SK-N-SH treated with all-trans-retinoic acid at 6 μM for 48 hours (cell line): ENCODE data around the gene TTPAL.
A peak's percentile ranks its signal among the peaks of the same experiment; 100 is the strongest.

Source experiments
- ATAC-seq: fragments of 200-7000 bp; cut with Tn5 transposase; 3 replicates; pipeline ENCODE4 v1.9.1; 2020; ENCODE audit warnings: mild to moderate bottlenecking, moderate library complexity
- ARNTL ChIP-seq: fragments of 450-650 bp; formaldehyde crosslinking; IDR thresholded peaks from 2 replicates; pipeline ENCODE4 v1.5.0; 2020; ENCODE audit warnings: low read depth, mild to moderate bottlenecking, moderate library complexity, borderline replicate concordance
- BACH2 ChIP-seq: fragments of 250-450 bp; sonication (Bioruptor Pico); IDR thresholded peaks from 2 replicates; pipeline ENCODE4 v1.9.0; 2021; ENCODE audit warnings: mild to moderate bottlenecking, borderline replicate concordance
- CSDC2 ChIP-seq: fragments of 250-450 bp; sonication (Bioruptor Pico); IDR thresholded peaks from 2 replicates; pipeline ENCODE4 v1.5.0; 2020; ENCODE audit warnings: mild to moderate bottlenecking, moderate library complexity
- CSRNP3 ChIP-seq: fragments of 250-450 bp; sonication (Bioruptor Pico); IDR thresholded peaks from 2 replicates; pipeline ENCODE4 v1.5.1; 2021; ENCODE audit warnings: mild to moderate bottlenecking, moderate library complexity
- ESRRG ChIP-seq: fragments of 250-450 bp; sonication (Bioruptor Pico); IDR thresholded peaks from 2 replicates; pipeline ENCODE4 v1.6.1; 2021; ENCODE audit warnings: mild to moderate bottlenecking
- GLIS3 ChIP-seq: fragments of 250-450 bp; sonication (Bioruptor Pico); IDR thresholded peaks from 2 replicates; pipeline ENCODE4 v1.5.0; 2020; ENCODE audit warnings: mild to moderate bottlenecking, moderate library complexity
- ISL1 ChIP-seq: fragments of 250-450 bp; sonication (Bioruptor Pico); IDR thresholded peaks from 2 replicates; pipeline ENCODE4 v2.1.2; 2022; ENCODE audit warnings: mild to moderate bottlenecking, moderate library complexity
- OSR1 ChIP-seq: fragments of 250-450 bp; sonication (Bioruptor Pico); IDR thresholded peaks from 2 replicates; pipeline ENCODE4 v1.8.0; 2022; ENCODE audit warnings: moderate library complexity, mild to moderate bottlenecking, inconsistent platforms
- PATZ1 ChIP-seq: fragments of 250-450 bp; sonication (Bioruptor Pico); IDR thresholded peaks from 2 replicates; pipeline ENCODE4 v1.8.0; 2020; ENCODE audit warnings: mild to moderate bottlenecking, moderate library complexity, borderline replicate concordance
- POU6F1 ChIP-seq: fragments of 250-450 bp; sonication (Bioruptor Pico); IDR thresholded peaks from 2 replicates; pipeline ENCODE4 v1.8.0; 2021; ENCODE audit warnings: low read depth, mild to moderate bottlenecking, moderate library complexity, borderline replicate concordance
- RARB ChIP-seq: fragments of 250-450 bp; sonication (Bioruptor Pico); IDR thresholded peaks from 2 replicates; pipeline ENCODE4 v1.8.0; 2021; ENCODE audit warnings: mild to moderate bottlenecking, moderate library complexity
- SNAI2 ChIP-seq: fragments of 250-450 bp; sonication (Bioruptor Pico); IDR thresholded peaks from 2 replicates; pipeline ENCODE4 v1.5.0; 2020; ENCODE audit warnings: mild to moderate bottlenecking, moderate library complexity
- TCF4 ChIP-seq: fragments of 250-450 bp; sonication (Bioruptor Pico); IDR thresholded peaks from 2 replicates; pipeline ENCODE4 v1.8.0; 2021; ENCODE audit warnings: mild to moderate bottlenecking, moderate library complexity, borderline replicate concordance
- TOX ChIP-seq: fragments of 250-450 bp; sonication (Bioruptor Pico); IDR thresholded peaks from 2 replicates; pipeline ENCODE4 v1.8.0; 2021; ENCODE audit warnings: mild to moderate bottlenecking, moderate library complexity, borderline replicate concordance
- TSHZ2 ChIP-seq: fragments of 250-450 bp; sonication (Bioruptor Pico); IDR thresholded peaks from 2 replicates; pipeline ENCODE4 v1.5.0; 2020; ENCODE audit warnings: mild to moderate bottlenecking, moderate library complexity
- ZC3H10 ChIP-seq: fragments of 250-450 bp; sonication (Bioruptor Pico); IDR thresholded peaks from 2 replicates; pipeline ENCODE4 v1.5.1; 2021; ENCODE audit warnings: mild to moderate bottlenecking, moderate library complexity
- ZFP3 ChIP-seq: fragments of 250-450 bp; sonication (Bioruptor Pico); IDR thresholded peaks from 2 replicates; pipeline ENCODE4 v1.5.0; 2020; ENCODE audit warnings: mild to moderate bottlenecking, moderate library complexity
- ZFP30 ChIP-seq: fragments of 450-650 bp; formaldehyde crosslinking; IDR thresholded peaks from 2 replicates; pipeline ENCODE4 v1.5.0; 2022; ENCODE audit warnings: mild to moderate bottlenecking, moderate library complexity
- ZNF565 ChIP-seq: fragments of 450-650 bp; formaldehyde crosslinking; conservative IDR thresholded peaks from 2 replicates; pipeline ENCODE4 v1.5.0; 2020; ENCODE audit warnings: low read depth, mild to moderate bottlenecking, moderate library complexity
- ZNF70 ChIP-seq: fragments of 450-650 bp; formaldehyde crosslinking; IDR thresholded peaks from 2 replicates; pipeline ENCODE4 v1.5.0; 2020; ENCODE audit warnings: mild to moderate bottlenecking, moderate library complexity

Gene TTPAL

GRCh38 chr20:44460795-44461141, 14.9 kb upstream of the TTPAL start (continued):
- TF ChIP-seq TSHZ2 (CRISPR knock-in tag) (no peak), GLIS3 (CRISPR knock-in tag) (no peak), ZFP3 (CRISPR knock-in tag) (no peak), ARNTL (CRISPR knock-in tag) (no peak), TCF4 (CRISPR knock-in tag) (no peak)

GRCh38 chr20:44461142-44461802, 14.4 kb upstream of the TTPAL start:
- peak; percentile 22; the same call in 2 of the 3 replicates for ATAC-seq
- no peak for TF ChIP-seq PATZ1 (CRISPR knock-in tag)
- TF ChIP-seq TSHZ2 (CRISPR knock-in tag): no peak
- no peak for TF ChIP-seq SNAI2 (CRISPR knock-in tag)

- ATAC-seq: no peak
- TF ChIP-seq TCF4 (CRISPR knock-in tag) (no peak), GLIS3 (CRISPR knock-in tag) (no peak), OSR1 (no peak), ESRRG (CRISPR knock-in tag) (no peak), ZFP30 (CRISPR knock-in tag) (no peak), TOX (no peak), RARB (CRISPR knock-in tag) (no peak), ZC3H10 (CRISPR knock-in tag) (no peak), POU6F1 (CRISPR knock-in tag) (no peak), ZNF70 (CRISPR knock-in tag) (no peak), PATZ1 (CRISPR knock-in tag) (no peak), ARNTL (CRISPR knock-in tag) (no peak)
Measured at GRCh38 chr20:44461803-44462174, 13.9 kb upstream of the TTPAL start.

GRCh38 chr20:44463466-44463865, 12.2 kb upstream of the TTPAL start:
- ATAC-seq: no peak
- TF ChIP-seq TCF4 (CRISPR knock-in tag): no peak
- TF ChIP-seq ZNF70 (CRISPR knock-in tag): no peak
- TF ChIP-seq BACH2 (CRISPR knock-in tag): no peak
- no peak for TF ChIP-seq CSRNP3 (CRISPR knock-in tag)
- no peak for TF ChIP-seq RARB (CRISPR knock-in tag)
- TF ChIP-seq ZFP30 (CRISPR knock-in tag): no peak
- no peak for TF ChIP-seq ZNF565 (CRISPR knock-in tag)
- TF ChIP-seq SNAI2 (CRISPR knock-in tag): no peak
- TF ChIP-seq ISL1 (CRISPR knock-in tag): no peak
- no peak for TF ChIP-seq CSDC2 (CRISPR knock-in tag)
